Measurements from ENCODE around the gene UBE2G2. TPM values are rescaled to one million over a fixed set of nuclear protein-coding genes. Genes with fewer than 3 reads are reported as not detected.

The UBE2G2 gene
- total RNA-seq, 1 donor, result 75.3 TPM

Other genes starting within 250 kb of the UBE2G2 start
- gene KRTAP10-3, start 243.0 kb downstream of the UBE2G2 start, total RNA-seq, result not detected in 2 replicates
- not detected in 2 replicates for gene KRTAP10-4, start 228.1 kb downstream of the UBE2G2 start, total RNA-seq
- gene KRTAP10-5, start 221.2 kb downstream of the UBE2G2 start, total RNA-seq, result not detected in 2 replicates
- gene KRTAP10-6, start 209.3 kb downstream of the UBE2G2 start, total RNA-seq, result not detected in 2 replicates
- not detected in 2 replicates for gene KRTAP10-7, start 201.2 kb downstream of the UBE2G2 start, total RNA-seq
- gene KRTAP10-8, start 189.7 kb downstream of the UBE2G2 start, total RNA-seq, result not detected in 2 replicates
- not detected in 2 replicates for gene KRTAP10-9, start 174.7 kb downstream of the UBE2G2 start, total RNA-seq
- not detected in 2 replicates for gene KRTAP10-10, start 164.5 kb downstream of the UBE2G2 start, total RNA-seq
- not detected in 2 replicates for gene KRTAP10-11, start 155.4 kb downstream of the UBE2G2 start, total RNA-seq
- not detected in 2 replicates for gene KRTAP12-4, start 147.2 kb downstream of the UBE2G2 start, total RNA-seq
- not detected in 2 replicates for gene KRTAP12-3, start 143.9 kb downstream of the UBE2G2 start, total RNA-seq
- not detected in 2 replicates for gene KRTAP12-2, start 134.9 kb downstream of the UBE2G2 start, total RNA-seq
- gene KRTAP12-1, start 119.7 kb downstream of the UBE2G2 start, total RNA-seq, result not detected in 2 replicates
- not detected in 2 replicates for gene KRTAP10-12, start 104.6 kb downstream of the UBE2G2 start, total RNA-seq
- gene TSPEAR, start 90.2 kb downstream of the UBE2G2 start, total RNA-seq, result not detected in 2 replicates
- gene SUMO3, start 16.2 kb upstream of the UBE2G2 start, total RNA-seq, result 80.7 and 82.8 TPM in 2 replicates
- 413 and 480 TPM in 2 replicates for gene PTTG1IP, start 71.9 kb upstream of the UBE2G2 start, total RNA-seq
- 13.3 and 15.2 TPM in 2 replicates for gene ITGB2, start 119.1 kb upstream of the UBE2G2 start, total RNA-seq
- gene SLX9, start 138.2 kb upstream of the UBE2G2 start, total RNA-seq, result 9.4 and 10.9 TPM in 2 replicates

All from osteoblast (primary cell).